Measurements from ENCODE around the gene EPHA8.

GRCh38 chr1:22594396-22594795 lies 31.1 kb downstream of the EPHA8 start:
- TF ChIP-seq POLR2A (IDR thresholded peaks at IDR 0.05) (no peak), CTCF (IDR thresholded peaks at IDR 0.05) (no peak), EP300 (IDR thresholded peaks at IDR 0.05) (no peak)

Data from tibial nerve (tissue), 4 donors.